ENCODE data around the gene FEZF1.
"Not testable (repeated sequence)": the region's sequence is repeated elsewhere in the genome, so short reads cannot be mapped to it uniquely, and the experiment has no call there.

The FEZF1 gene

DNA sequence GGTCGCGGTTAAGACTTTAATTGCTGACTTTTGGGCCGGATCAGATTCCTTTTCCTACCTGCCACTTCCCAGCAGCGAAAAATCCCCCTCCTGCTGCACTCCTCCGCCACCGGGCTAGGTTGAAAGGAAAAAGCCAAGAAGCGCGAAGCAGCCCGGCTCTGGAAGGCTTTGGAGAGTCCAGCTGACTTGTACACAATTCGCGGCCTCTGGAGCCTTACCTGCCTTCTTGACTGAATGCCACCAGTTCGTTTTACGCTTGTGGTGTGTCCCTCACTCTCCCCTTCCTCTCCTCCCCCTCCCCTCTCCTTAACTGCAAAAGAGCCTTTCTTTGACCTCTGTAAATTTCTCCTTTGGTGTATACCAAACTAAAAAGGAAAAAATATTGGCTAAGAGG, 2.7 kb upstream of the FEZF1 start:
- no peak for DNase-seq (ENCODE audit: low spot score)

DNA sequence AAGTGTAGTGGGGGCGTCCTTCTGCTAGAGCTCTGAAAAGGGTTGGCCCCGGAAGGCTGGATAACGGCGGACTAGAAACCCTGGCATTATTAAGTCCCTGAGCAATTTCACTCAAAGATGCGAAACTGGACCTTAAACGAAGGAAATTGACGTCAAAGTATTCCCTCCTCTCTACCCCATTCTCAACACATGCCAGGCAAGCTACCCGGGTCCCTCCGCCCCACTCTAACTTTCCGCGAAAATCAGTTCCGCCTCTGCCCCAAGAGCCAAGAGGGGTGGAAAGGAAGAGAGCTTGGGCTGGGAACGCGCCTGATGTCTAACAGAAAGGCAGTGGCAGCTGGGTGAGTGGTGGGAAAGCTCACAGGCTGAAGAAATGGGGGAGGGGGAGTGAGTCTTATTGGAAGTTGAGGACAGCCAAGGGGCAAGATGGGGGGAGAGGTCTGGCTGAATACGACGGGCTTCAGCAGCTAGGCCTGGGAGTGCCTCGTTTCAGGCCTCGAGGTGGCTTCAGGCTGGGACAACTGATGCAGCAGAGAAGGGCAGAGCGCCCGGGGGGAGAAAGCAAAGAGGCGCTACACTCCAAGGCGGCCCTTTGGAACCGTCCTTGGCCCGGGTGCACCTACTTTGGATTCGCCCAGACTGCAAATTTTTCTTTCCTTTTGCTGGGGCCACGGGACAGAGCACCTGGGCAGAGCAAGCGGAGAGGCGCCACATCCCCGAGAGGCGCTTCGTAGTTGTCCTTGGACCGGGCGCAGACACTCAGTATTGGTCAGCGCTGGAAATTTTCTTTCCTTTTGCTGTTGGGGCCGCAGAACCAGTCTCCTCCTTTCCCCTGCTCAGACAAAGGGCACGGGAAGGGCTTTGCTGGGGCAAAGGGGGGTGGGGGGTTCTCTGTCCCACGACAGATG, 2.0 kb upstream of the FEZF1 start:
- no peak for DNase-seq (ENCODE audit: low spot score)
- FAIRE-seq: no peak

More for the DNA sequence above, 2.7 kb upstream of the FEZF1 start:
- FAIRE-seq: no peak

DNA sequence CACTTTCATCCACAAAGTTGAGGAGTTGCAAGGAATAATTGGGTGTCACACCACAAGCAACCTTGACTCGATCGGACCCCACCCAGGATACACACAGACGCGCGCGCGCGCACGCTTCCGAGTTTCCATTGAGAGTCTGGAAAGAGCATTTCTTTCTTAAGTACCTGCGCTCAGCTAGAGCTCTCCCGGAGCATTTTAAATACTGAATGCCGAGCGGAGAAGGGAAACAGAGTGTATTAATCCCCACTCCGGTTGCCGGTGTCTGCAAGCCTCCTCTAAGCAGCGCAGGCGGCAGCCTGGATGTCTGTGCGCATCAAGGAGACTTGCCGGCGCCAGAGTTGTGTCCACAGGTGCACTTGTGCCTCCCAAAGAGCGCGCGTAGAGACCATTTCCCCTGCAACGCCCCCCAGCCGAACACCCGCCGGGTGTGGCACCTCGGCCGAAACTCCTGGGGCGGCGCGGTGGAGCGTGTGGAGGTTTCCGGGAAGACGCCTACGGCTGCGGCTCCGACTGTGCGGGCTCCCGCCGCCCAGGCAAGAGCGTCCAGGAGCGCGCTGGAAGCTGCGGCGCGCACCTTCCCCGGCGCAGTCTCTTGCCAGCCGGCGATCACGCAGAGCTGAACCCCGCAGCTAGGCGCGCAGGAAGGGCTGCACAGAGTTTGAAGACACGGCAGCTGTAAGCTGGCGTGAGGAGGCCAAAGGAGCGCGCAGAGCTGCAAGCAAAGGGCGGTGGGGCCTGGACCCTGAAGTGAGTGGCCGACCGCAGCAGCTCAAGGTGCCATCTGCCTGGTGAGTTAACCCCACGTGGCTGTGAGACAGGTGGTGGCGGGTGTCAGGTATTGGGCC, 1.1 kb upstream of the FEZF1 start:
- DNase-seq (ENCODE audit: low spot score) (no peak), FAIRE-seq (no peak)

DNA sequence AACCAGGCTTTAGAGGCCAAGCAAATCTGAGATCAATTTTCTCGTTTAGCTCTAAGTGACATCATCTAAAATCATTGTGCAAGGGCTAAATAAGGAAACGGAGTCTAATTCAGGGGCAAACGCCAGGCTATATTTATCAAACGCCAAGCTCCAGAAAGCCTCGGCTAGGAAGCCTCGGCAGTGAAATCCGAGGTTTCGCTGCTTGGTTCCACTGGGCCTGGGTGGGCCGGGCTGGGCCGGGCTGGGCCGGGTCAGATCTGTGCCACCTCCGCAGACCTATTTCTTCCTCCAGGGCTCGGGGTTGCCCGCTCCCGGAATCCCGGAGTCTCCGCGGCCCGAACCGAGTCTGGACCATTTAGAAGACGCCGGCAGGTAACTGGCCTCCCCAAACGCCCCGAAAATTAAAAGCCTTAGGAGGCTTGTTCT, 459 bp upstream of the FEZF1 start:
- FAIRE-seq (no peak), DNase-seq (ENCODE audit: low spot score) (no peak)

DNA sequence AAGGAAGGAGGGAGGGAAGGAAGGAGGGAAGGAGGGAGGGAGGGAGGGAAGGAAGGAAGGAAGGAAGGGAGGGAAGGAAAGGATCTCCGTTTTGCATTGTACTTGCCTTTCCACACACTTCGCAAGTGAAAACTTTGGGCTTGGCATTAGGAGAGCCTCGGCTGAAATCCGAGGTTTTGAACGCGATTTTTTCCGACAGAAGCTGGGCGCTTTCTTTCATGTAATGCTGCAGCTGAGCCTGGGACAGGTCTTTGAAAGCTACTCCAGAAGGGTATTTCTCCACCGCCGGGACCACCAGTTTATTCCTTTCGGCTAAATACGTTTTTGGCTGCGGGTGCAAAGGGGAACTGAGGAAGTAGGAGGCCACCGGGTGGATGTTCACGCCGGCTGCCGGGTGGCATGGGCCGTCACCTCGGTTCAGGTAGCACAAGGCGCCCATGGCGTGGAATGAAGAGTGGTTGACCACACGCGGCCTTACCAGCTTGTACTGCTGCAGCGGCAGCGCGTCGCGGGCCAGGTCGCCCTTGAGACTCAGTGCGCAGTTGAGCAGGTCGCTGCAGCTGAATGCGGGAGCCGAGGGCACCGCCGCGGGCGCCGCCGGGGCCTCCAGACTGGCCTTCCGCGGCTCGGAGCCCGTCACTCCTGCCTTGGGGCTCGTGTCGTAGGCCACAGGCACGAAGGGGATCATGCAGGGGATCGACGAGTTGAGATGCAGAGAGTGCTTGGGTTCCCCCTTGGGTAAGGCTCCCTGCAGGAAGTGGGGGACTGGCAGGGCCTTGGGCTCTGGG, 825 bp downstream of the FEZF1 start:
- FAIRE-seq (no peak), DNase-seq (ENCODE audit: low spot score) (no peak)

DNA sequence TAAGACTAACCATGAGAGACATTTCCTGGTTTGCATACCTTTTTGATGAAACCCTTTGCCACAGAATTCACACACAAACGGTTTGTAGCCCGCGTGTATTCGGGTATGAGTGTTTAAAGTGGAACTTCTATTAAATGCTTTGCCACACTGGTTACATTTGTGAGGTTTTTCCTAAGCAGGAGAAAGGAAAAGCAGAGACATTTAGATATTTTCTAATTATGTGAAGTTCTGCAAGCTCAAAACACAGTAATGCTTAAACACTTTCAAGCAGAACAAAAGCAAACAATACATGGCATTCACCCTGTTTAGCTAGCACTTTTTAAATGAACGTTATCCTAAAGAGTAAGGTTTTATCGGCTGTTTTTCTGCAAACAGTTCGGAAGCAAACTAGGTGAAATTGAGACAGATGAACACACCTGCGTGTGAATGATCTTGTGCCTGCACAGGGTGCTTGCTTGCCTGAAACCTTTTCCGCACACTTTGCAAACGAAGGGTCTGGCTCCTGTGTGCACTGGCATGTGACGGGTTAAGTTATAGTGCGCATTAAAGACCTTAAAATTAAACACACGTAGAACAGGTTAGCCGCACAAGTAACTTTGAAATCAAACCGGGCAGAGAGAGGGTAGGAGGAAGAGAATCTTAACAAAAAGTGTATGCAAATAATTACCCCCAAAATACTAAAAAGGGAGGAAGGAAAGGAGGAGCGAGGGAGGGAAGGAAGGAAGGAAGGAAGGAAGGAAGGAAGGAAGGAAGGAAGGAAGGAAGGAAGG, 1.6 kb downstream of the FEZF1 start:
- FAIRE-seq: no peak
- no peak for DNase-seq (ENCODE audit: low spot score)

DNA sequence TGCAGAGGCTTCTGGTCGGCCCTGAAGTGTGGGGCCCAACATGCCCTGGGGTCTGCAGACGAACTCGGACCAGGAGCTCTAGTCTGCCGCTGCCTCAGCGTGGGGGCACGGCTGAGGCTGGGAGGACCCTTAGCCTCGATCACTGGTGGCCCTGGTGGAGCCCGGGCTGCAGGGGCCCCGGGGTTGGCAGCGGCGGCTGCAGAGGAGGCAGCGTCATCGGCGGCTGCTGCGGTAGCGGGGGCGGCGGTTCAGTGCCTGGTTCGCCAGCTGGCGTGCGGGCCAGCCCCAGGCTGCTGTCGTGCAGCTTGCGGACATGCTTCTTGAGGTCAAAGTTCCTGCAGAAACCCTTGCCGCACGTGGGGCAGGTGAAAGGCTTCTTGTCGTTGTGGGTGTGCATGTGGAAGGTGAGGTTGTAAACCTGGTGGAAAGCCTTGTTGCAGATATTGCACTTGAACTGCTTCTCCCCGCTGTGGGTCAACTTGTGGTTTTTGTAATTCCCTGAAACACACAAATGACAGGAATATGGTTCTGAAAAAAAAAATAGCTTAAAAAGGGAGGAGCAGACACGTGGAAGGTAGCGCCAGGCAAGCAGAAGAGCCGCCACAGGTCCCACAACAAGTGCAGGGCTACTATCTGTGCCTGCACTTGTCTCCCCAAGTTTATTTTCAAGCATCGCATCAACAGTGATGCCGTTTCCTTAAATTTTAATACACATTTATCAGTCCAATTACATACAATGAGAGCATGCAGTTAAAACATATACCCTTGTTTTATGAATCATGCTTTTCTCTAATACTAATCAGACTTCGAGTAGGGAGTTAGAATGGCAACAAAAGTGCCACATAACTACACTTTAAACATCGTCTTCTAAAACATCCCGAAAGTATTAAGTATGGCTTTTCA, 2.4 kb downstream of the FEZF1 start:
- DNase-seq (ENCODE audit: low spot score) (no peak), FAIRE-seq (no peak)

DNA sequence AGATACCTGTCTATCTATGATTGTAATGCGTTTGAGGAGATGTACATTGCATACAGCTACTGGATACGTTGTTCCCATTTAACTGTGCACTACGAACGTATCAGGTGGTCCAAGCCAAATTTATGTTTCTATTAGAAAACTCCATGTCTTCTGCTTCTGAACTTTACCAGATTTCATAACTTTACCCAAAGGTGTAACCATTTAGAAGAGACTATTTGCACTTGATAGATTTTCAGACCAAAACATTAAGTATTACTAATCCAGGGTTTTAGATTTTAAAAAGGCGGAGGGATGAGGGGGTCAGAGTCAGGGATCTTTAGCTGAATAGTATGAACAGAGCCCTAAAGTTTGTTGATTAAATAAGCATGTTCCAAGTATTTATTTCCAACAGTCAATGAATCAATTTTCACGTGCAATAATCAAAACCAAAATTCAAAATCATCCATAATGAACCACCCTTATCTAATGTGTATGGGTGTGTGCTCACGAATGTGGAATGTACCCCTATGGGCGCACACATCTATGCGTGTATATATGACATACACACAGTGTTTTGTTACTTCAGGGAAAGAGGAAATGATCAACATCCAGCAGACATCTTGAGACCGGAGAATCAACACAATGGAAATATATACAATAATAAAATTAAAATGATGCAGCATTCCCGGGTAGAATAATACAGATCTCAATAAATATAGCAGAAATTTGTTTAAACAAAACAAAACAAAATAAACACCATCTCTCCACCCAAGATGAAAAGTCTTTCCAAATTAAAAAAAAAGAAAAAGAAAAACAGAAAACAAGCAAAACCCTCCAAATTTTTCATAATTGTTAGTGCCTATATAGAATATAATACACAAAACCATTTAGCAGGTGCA, 3.4 kb downstream of the FEZF1 start:
- DNase-seq (ENCODE audit: low spot score) (no peak), FAIRE-seq (no peak)

DNA sequence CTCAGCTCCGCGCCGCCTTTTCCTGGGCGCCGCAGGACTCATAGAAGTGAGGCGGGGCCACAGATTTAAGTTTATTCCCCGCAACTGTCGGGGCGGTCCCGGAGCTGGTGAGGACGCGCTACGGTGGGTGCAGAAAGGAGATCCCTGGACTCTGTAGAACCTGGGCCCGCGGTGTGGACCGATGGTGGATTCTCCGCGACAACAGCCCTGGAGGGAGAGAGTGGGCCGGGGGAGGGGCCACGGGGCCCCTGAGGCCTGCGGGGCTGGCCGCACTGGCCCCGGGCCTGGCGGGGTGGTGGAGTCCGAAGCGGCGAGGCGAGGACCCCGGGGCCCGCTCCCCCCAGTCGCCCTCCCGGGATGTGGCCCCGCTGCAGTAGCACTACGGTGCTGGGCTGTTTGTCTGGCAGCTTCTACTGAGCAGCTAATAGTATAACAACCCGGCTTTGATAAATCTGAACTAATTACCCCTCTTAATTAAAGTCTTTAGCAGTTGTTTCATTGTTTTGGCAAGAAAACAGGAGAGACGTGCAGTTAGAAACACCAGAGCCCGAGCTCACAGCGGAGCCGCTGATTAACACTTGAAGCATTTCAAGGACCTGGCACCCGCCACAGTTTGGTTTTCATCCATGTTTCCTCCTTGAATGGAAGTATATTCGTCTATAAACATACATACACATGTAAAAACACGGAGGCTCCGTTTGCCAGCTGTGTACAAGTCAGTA, 4.2 kb downstream of the FEZF1 start:
- no peak for FAIRE-seq
- no peak for DNase-seq (ENCODE audit: low spot score)

DNA sequence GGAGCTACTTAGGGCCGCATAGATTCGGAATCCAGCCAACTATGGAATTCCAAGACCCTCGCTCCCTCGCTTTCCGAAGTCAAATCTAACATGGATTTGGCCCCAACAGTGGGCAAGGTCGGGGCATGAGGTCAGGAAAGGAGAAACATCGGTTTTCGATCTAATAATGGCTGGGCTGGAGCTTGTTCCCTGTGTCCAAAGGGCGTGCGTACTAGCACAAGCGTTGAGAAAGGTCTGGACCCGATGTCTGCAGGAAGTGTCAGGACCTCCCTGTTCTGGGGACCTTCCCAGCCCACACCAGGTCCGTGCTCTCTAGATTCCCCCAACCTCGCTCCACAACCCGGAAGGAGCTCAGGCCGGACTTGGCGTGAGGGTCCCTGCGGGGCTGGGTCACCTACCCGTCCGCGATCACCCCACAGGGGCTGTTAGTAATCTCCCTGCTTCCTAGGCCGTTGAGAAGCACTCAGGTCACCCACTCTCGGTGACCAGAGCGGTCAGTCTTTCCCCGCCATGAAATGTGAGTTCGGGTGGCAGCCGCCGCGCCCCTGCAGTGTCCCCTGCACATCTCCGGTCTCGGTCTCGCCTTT, 4.8 kb downstream of the FEZF1 start:
- no peak for DNase-seq (ENCODE audit: low spot score)
- FAIRE-seq: no peak

DNA sequence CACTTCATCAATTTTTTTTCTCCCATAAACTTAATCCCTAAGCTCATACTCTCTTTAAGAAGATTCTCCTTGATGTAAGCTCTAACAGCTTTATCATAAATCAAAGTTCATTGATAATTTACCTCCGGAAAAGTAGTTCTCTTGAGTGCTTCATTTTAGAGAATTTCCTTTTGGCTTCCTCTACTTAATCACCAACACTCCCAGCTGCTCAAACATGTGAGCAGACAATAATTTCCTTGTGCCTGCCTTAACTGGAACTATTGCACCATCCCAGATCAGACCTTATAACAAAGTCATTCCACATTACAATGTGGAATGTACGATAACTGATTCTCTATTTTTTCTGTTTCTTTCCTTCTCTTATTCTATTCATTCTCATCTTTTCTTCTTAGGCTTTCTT, 5.9 kb downstream of the FEZF1 start:
- DNase-seq (ENCODE audit: low spot score): no peak
- no peak for FAIRE-seq

DNA sequence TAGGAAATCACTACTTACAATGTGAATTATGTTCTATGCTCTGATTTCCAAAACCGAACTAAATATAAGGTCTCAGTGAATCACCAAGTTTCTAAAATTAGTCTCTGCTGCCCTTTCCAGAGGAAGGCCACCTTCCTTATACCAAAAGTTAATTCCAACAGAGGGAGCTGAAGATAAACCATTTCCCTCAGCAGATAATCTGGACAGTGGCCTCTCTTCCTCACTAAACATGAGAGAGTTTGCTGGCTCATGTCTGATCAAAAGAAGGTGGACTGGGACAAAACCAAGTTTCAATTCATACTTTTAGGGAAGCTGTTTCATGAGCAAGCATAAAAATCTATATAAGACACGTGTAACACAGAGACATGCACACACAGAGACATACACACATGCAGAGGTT, 6.4 kb downstream of the FEZF1 start:
- DNase-seq (ENCODE audit: low spot score): no peak
- FAIRE-seq: no peak

DNA sequence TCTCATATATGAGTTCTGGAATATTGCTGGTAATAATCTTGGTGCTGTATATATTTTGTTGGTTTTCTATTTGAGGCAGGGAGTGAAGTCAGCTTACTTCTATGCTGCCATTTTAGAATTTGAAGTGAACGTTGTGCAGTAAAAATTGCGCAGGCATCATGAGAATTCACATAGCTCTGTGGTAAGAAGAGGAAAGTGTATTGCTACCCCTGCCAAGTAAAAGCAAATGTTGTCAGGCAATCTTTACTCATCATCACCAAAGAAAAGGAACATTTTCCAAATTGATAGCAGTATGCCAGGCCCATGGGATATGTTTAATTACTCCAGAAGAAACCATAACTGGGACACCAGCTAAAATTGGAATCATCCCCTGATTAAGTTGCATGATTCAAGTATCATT, 13.4 kb downstream of the FEZF1 start:
- FAIRE-seq: no peak

DNA sequence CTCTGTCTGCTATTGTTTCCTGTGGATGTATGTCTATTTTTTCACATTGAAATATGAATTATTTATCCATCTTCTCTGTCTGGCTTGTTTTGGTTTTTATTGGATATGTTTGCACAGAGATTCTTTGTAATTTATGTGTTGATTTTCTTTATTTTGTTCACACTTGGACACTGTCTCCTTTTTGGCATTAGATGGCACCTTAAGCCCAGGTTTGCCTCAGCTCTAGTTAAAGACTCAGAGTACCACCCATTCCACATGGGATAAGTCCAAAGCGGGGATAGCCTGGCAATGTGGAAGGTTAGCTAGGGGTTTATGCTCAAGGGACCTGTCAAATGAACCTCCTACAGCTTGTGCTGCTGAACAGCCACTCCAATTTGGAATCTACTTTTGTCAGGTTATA, 14.1 kb downstream of the FEZF1 start:
- DNase-seq (ENCODE audit: low spot score) (no peak), FAIRE-seq (no peak)

More for the DNA sequence above, 13.4 kb downstream of the FEZF1 start:
- no peak for DNase-seq (ENCODE audit: low spot score)

DNA sequence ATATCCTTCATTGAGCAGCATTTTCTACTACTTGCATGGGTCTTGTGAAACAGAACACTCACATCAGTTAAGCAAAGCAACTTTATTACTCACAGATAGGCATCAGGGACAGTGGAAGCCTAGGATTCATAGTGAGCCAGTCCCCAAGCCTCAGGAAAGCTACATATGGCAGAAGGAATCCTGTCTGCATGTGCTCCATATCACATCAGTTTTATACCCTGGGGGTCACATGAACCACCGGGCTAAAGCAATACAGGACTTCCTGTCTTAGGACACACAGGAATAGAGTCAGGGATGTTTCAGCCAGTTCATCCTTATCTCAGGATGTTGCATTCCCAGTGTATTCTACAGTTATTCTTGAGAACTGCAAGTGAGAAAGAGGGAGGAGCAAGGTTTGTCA, 15.1 kb downstream of the FEZF1 start:
- FAIRE-seq: no peak
- DNase-seq (ENCODE audit: low spot score): no peak

DNA sequence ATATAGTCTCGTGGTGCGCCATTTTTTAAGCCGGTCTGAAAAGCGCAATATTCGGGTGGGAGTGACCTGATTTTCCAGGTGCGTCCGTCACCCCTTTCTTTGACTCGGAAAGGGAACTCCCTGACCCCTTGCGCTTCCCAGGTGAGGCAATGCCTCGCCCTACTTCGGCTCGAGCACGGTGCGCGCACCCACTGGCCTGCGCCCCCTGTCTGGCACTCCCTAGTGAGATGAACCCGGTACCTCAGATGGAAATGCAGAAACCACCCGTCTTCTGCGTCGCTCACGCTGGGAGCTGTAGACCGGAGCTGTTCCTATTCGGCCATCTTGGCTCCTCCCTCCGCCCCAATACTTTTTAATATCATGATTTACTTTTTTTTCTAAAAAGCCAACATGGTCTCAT, 19.9 kb downstream of the FEZF1 start:
- FAIRE-seq; DNase-seq (ENCODE audit: low spot score): not testable (repeated sequence)

DNA sequence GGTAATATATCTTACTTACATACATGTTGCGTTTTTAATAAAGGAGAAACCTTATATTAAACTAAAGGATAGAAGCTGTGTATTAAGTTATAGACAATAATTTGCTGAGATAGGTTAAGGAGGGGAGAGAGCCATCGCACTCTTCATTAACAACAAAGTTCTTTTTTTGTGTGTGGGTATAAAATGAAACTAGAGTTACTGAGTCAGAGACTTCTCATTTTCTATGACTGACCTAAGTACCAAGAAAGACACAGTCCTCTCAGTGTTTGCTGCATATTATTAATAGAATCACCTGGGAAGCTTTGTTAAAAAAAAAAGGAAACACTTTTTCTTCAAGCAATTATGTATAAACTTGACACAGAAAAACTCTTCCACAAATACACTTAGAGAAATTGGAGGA, 31.4 kb downstream of the FEZF1 start:
- FAIRE-seq: no peak
- no peak for DNase-seq (ENCODE audit: low spot score)

DNA sequence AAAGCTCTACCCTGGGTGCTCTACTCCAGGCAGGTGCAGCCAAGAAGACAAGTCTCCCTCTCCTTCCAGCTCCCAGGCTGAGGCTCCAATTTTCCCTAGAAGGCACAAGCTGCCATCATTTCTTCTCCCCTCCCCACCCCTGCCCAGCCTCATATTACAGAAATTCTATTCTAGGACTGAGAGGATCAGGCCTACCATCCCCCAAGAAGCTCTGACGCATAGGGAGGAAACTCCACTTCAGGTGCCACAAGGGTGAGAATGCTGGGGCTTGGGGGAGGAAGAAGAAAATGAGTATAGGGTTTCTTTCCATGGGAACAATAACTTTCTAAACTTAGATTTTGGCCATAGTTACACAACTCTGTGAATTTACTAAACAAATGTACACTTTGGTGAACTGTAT, 35.3 kb downstream of the FEZF1 start:
- FAIRE-seq: no peak
- DNase-seq (ENCODE audit: low spot score): no peak
